IMR-90 (cell line): Measurements from ENCODE around the gene PCDHGB5. TPM values are rescaled to one million over a fixed set of nuclear protein-coding genes. Genes with fewer than 3 reads are reported as not detected.

Experiments used
- ATAC-seq: fragments of 200-7000 bp; cut with Tn5 transposase; 2 replicates; pipeline ENCODE4 v1.9.1; 2020; ENCODE audit warnings: low read depth, mild to moderate bottlenecking, moderate library complexity
- BruUV-seq: library from RNA; stranded (reverse); fragments of 400-500 nt; replicated peaks from 2 replicates; lab custom pipeline; 2021; lab: Mats Ljungman, UMichigan
- CTCF ChIA-PET: fragments of 300-600 bp; formaldehyde crosslinking; extraction: SDS; loops from one replicate; lab custom pipeline; 2021; ENCODE audit warnings: antibody characterized with exemption; lab: Yijun Ruan, JAX
- POLR2A ChIA-PET: fragments of 300-600 bp; sonication (Branson Sonifier 250); formaldehyde crosslinking; loops from one replicate; lab custom pipeline; 2022; ENCODE audit warnings: antibody characterized with exemption; ENCODE audit not compliant: unreplicated experiment; lab: Charles Lee
- DNase-seq: peaks from one replicate; pipeline ENCODE4 v3.0.0; 2013
- H2AFZ ChIP-seq: replicated peaks from 2 replicates; pipeline ENCODE3; 2013; ENCODE audit warnings: low read length, mild to moderate bottlenecking; ENCODE audit not compliant: poor library complexity
- H2AK5ac ChIP-seq: 2 replicates; pipeline ENCODE4 v1.6.1; 2013; ENCODE audit warnings: low read depth, low read length, inconsistent platforms
- H2AK9ac ChIP-seq: replicated peaks from 2 replicates; pipeline ENCODE3; 2013; ENCODE audit warnings: mild to moderate bottlenecking, low read depth, low read length, moderate library complexity; ENCODE audit not compliant: poor library complexity
- H2BK120ac ChIP-seq: 2 replicates; pipeline ENCODE4 v1.6.1; 2013; ENCODE audit warnings: low read depth, low read length, inconsistent platforms
- H2BK15ac ChIP-seq: 3 replicates; pipeline ENCODE4 v1.6.1; 2013; ENCODE audit warnings: low read depth, low read length, inconsistent platforms
- H2BK20ac ChIP-seq: 2 replicates; pipeline ENCODE4 v1.6.1; 2013; ENCODE audit warnings: low read depth, mild to moderate bottlenecking, inconsistent platforms, low read length, moderate library complexity
- H2BK5ac ChIP-seq: 2 replicates; pipeline ENCODE4 v1.6.1; 2013; ENCODE audit warnings: mild to moderate bottlenecking, low read depth, low read length, inconsistent platforms; ENCODE audit not compliant: poor library complexity, severe bottlenecking
- H3K14ac ChIP-seq: replicated peaks from 2 replicates; pipeline ENCODE4 v1.6.1; 2013; ENCODE audit warnings: low read depth, low read length, inconsistent platforms
- H3K18ac ChIP-seq: 2 replicates; pipeline ENCODE4 v1.6.1; 2013; ENCODE audit warnings: low read depth, low read length, control low read depth
- H3K23ac ChIP-seq: 2 replicates; pipeline ENCODE4 v1.6.1; 2013; ENCODE audit warnings: low read depth, low read length, inconsistent platforms
- H3K27ac ChIP-seq: 2 replicates; pipeline ENCODE4 v1.5.1; 2013; ENCODE audit warnings: mild to moderate bottlenecking, control low read depth, low read length; ENCODE audit not compliant: insufficient read depth
- H3K27me3 ChIP-seq: 2 replicates; pipeline ENCODE4 v1.6.1; 2013; ENCODE audit warnings: low read length; ENCODE audit not compliant: control insufficient read depth, insufficient read depth
- H3K36me3 ChIP-seq: 2 replicates; pipeline ENCODE4 v1.6.1; 2013; ENCODE audit warnings: low read length, mixed read lengths; ENCODE audit not compliant: control insufficient read depth, insufficient read depth
- H3K4ac ChIP-seq: 2 replicates; pipeline ENCODE4 v1.6.1; 2013; ENCODE audit warnings: low read depth, low read length, inconsistent platforms
- H3K4me1 ChIP-seq: 2 replicates; pipeline ENCODE4 v1.6.1; 2013; ENCODE audit warnings: low read length, mixed read lengths; ENCODE audit not compliant: control insufficient read depth, insufficient read depth
- H3K4me2 ChIP-seq: 2 replicates; pipeline ENCODE4 v1.6.1; 2013; ENCODE audit warnings: low read depth, mild to moderate bottlenecking, control low read depth, low read length, moderate library complexity
- H3K4me3 ChIP-seq: 2 replicates; pipeline ENCODE4 v1.5.1; 2013; ENCODE audit warnings: low read depth, mild to moderate bottlenecking, control low read depth, low read length, moderate library complexity; ENCODE audit not compliant: insufficient read depth
- H3K56ac ChIP-seq: 2 replicates; pipeline ENCODE4 v1.6.1; 2013; ENCODE audit warnings: low read length, inconsistent platforms; ENCODE audit not compliant: insufficient read depth; ENCODE audit errors: extremely low read depth
- H3K79me1 ChIP-seq, 2 experiments: 2 replicates each; pipeline ENCODE4 v1.6.1; 2013; ENCODE audit warnings: low read length in 2 of 2, inconsistent platforms in 1 of 2, low read depth in 1 of 2
- H3K9ac ChIP-seq: 2 replicates; pipeline ENCODE4 v1.6.1; 2013; ENCODE audit warnings: low read depth, low read length, control low read depth
- H3K9me1 ChIP-seq: 2 replicates; pipeline ENCODE4 v1.6.1; 2013; ENCODE audit warnings: low read length, inconsistent platforms; ENCODE audit not compliant: insufficient read depth
- H3K9me3 ChIP-seq: 2 replicates; pipeline ENCODE4 v1.6.1; 2013; ENCODE audit warnings: low read length; ENCODE audit not compliant: control insufficient read depth, insufficient read depth
- H4K20me1 ChIP-seq: 2 replicates; pipeline ENCODE4 v1.6.1; 2013; ENCODE audit warnings: low read length, inconsistent platforms; ENCODE audit not compliant: insufficient read depth
- H4K5ac ChIP-seq: 2 replicates; pipeline ENCODE4 v1.6.1; 2013; ENCODE audit warnings: mild to moderate bottlenecking, low read depth, low read length, control low read depth
- H4K8ac ChIP-seq, 2 experiments: 2 replicates each; pipeline ENCODE4 v1.6.1; 2013; ENCODE audit warnings: low read depth in 2 of 2, low read length in 2 of 2, control low read depth in 1 of 2, inconsistent platforms in 1 of 2
- H4K91ac ChIP-seq: 2 replicates; pipeline ENCODE4 v1.6.1; 2013; ENCODE audit warnings: low read depth, low read length, inconsistent platforms; ENCODE audit not compliant: insufficient read depth
- CHD1 ChIP-seq: IDR thresholded peaks from 2 replicates; pipeline ENCODE4 v1.6.1; 2012; ENCODE audit warnings: low read depth, low read length, improper control_type of control experiment
- MAFK ChIP-seq: IDR thresholded peaks from 2 replicates; pipeline ENCODE4 v1.6.1; 2012; ENCODE audit warnings: low read depth, low read length, improper control_type of control experiment
- POLR2A ChIP-seq: IDR thresholded peaks from 2 replicates; pipeline ENCODE4 v1.6.1; 2012; ENCODE audit warnings: mild to moderate bottlenecking, low read depth, low read length
- WGBS, 2 experiments: methylation state at CpG; one replicate each; pipeline versions ENCODE4 v1.1.5 to v1.1.7; 2013; ENCODE audit warnings: missing lambda C conversion rate in 2 of 2; ENCODE audit not compliant: insufficient read length in 1 of 2; ENCODE audit errors: extremely low coverage in 2 of 2; 5-methylcytosine and 5-hydroxymethylcytosine counted together
- dilution Hi-C: fragments of 300-500 bp; cut with HindIII; formaldehyde crosslinking; loops from one replicate; pipeline ENCODE4 v1.14.3; 2018; ENCODE audit warnings: low sequenced_read_pairs; ENCODE audit not compliant: unreplicated experiment
- in situ Hi-C: fragments of 300-500 bp; cut with MboI; formaldehyde crosslinking; loops from 3 replicates; pipeline ENCODE4 v1.14.3; 2019; ENCODE audit warnings: low sequenced_read_pairs, inconsistent platforms, mixed read lengths
- intact Hi-C: fragments of 100-400 bp; cut with micrococcal nuclease; formaldehyde crosslinking; loops from 2 replicates; pipeline ENCODE4 v1.10.0; 2022
- polyA plus RNA-seq, 3 experiments: library from polyadenylated mRNA; depleted of rRNA; stranded (reverse); fragments of >200 nt; gene quantifications; 2 replicates each; pipeline ENCODE4 v1.2.3, GENCODE V29; 2012; ENCODE audit warnings: low replicate concordance in 1 of 3
- total RNA-seq: library from RNA; depleted of rRNA; stranded (reverse); fragments of >200 nt; gene quantifications from 2 replicates; pipeline ENCODE4 v1.2.3, GENCODE V29; 2012
- TF ChIP-seq, protein P1 (sequence below): fragments of 150-350 bp; IDR thresholded peaks from 2 replicates; pipeline ENCODE4 v1.6.1; 2017; ENCODE audit warnings: mild to moderate bottlenecking, antibody characterized with exemption, low read length, low read depth
- TF ChIP-seq, protein P2 (sequence below): conservative IDR thresholded peaks from 2 replicates; pipeline ENCODE4 v1.5.1; 2012; ENCODE audit warnings: mild to moderate bottlenecking, low read depth, low read length, improper control_type of control experiment

The PCDHGB5 gene
- total and polyA plus RNA-seq, 2 of the 4 experiments (the other 2 are of a cell fraction), result 17.2 to 20.0 TPM

GRCh38 chr5:141360685-141361084, 37.1 kb upstream of the PCDHGB5 start:
- Histone ChIP-seq H4K91ac (no peak overlapping the region), H4K20me1 (no peaks in the 10 kb centered on the region), H2BK15ac (no peak overlapping the region), H3K27ac (no peak overlapping the region), H2AK9ac (no peak overlapping the region), H3K14ac (no peak overlapping the region), H3K9ac (no peak overlapping the region), H3K4me1 (no peaks in the 10 kb centered on the region), H2BK20ac (no peak overlapping the region), H3K4me3 (no peak overlapping the region), H3K36me3 (peaks cover 7% of the 10 kb centered on the region; the same call in 1 of the 2 replicates), H3K9me3 (peaks cover 63% of the 10 kb centered on the region), H4K8ac (no peak overlapping the region), H3K4me2 (peak overlapping the region; percentile 22; the same call in 1 of the 2 replicates), H3K56ac (no peak overlapping the region), H3K27me3 (peaks cover 2% of the 10 kb centered on the region; the same call in 1 of the 2 replicates), H2BK5ac (no peak overlapping the region), H2BK120ac (no peak overlapping the region), H2AFZ (no peak overlapping the region), H3K9me1 (no peaks in the 10 kb centered on the region), H4K5ac (no peak overlapping the region), H3K18ac (no peak overlapping the region), H3K79me1 (peaks cover 0 to 3% of the 10 kb centered on the region in 2 experiments; a peak in 1 of 4 replicates), H3K4ac (no peak overlapping the region), H3K23ac (no peak overlapping the region), H2AK5ac (no peak overlapping the region)
- DNase-seq (no peak), ATAC-seq (no peak)
- intact Hi-C loops, result loop anchor here (5.0 kb wide), 1 partner anchor 33 kb away; no protein-coding TSS in a partner anchor
- no TSS peak for BruUV-seq
- in situ Hi-C loops, result no loop called here
- dilution Hi-C loops, result no loop called here
- no peak for TF ChIP-seq CHD1
- no peak for TF ChIP-seq MAFK
- TF ChIP-seq, protein P1, sequence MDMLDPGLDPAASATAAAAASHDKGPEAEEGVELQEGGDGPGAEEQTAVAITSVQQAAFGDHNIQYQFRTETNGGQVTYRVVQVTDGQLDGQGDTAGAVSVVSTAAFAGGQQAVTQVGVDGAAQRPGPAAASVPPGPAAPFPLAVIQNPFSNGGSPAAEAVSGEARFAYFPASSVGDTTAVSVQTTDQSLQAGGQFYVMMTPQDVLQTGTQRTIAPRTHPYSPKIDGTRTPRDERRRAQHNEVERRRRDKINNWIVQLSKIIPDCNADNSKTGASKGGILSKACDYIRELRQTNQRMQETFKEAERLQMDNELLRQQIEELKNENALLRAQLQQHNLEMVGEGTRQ, result no peak
- TF ChIP-seq, protein P2, sequence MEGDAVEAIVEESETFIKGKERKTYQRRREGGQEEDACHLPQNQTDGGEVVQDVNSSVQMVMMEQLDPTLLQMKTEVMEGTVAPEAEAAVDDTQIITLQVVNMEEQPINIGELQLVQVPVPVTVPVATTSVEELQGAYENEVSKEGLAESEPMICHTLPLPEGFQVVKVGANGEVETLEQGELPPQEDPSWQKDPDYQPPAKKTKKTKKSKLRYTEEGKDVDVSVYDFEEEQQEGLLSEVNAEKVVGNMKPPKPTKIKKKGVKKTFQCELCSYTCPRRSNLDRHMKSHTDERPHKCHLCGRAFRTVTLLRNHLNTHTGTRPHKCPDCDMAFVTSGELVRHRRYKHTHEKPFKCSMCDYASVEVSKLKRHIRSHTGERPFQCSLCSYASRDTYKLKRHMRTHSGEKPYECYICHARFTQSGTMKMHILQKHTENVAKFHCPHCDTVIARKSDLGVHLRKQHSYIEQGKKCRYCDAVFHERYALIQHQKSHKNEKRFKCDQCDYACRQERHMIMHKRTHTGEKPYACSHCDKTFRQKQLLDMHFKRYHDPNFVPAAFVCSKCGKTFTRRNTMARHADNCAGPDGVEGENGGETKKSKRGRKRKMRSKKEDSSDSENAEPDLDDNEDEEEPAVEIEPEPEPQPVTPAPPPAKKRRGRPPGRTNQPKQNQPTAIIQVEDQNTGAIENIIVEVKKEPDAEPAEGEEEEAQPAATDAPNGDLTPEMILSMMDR, result no peak
- no peak for TF ChIP-seq POLR2A
- 60% methylated on average over 1 of the region's 15 CpGs; no CpG with 5 or more reads in 1 of the 2 experiments for WGBS, 2 experiments
- ChIA-PET CTCF (interaction anchor here (0.7 kb wide), 1 partner anchor 40 kb away, joined by 3 read pairs; the partner anchor contains the start of gene TAF7), POLR2A (no interaction called here)
